A549 (cell line): ENCODE data around the gene DRC7. TPM values are rescaled to one million over a fixed set of nuclear protein-coding genes. Genes with fewer than 3 reads are reported as not detected.
A peak's percentile ranks its signal among the peaks of the same experiment; 100 is the strongest.

Experiments used
- ATAC-seq, 2 experiments: fragments of 200-7000 bp in 1 of 2; fragments of >200 bp in 1 of 2; cut with Nextera tagmentation in 1 of 2; cut with Tn5 transposase in 1 of 2; 3 replicates each; pipeline versions ENCODE4 v1.8.0 to v1.9.1; 2018 to 2020; ENCODE audit warnings: mild to moderate bottlenecking in 1 of 2, moderate library complexity in 1 of 2
- CTCF ChIA-PET: fragments of 300-600 bp; sonication (Branson Sonifier 250); formaldehyde crosslinking; extraction: SDS; loops from one replicate; lab custom pipeline; 2021; ENCODE audit warnings: antibody characterized with exemption, inconsistent platforms; lab: Yijun Ruan, JAX
- POLR2A ChIA-PET: fragments of 350-600 bp; formaldehyde crosslinking; extraction: SDS; loops from one replicate; lab custom pipeline; 2021; ENCODE audit warnings: antibody characterized with exemption, inconsistent platforms; lab: Yijun Ruan, JAX
- DNase-seq, 2 experiments: peaks; one replicate each; pipeline versions ENCODE4 v3.0.0 to v3.0.0-alpha.2; 2011 to 2016; ENCODE audit warnings: low read depth in 1 of 2, low spot score in 1 of 2
- FAIRE-seq: peaks from 2 replicates; lab custom pipeline; 2011; peaks lifted over from hg19 to GRCh38; lab: Jason Lieb, UNC
- H3K27ac ChIP-seq, 2 experiments: fragments of >200 bp; sonication (Bioruptor Twin); formaldehyde crosslinking; 3 replicates each; pipeline ENCODE4 v1.5.1; 2016 to 2017
- H3K4me1 ChIP-seq: fragments of >200 bp; sonication (Bioruptor Twin); formaldehyde crosslinking; 3 replicates; pipeline ENCODE4 v1.6.1; 2016
- H3K4me2 ChIP-seq: fragments of >200 bp; sonication (Bioruptor Twin); formaldehyde crosslinking; 3 replicates; pipeline ENCODE4 v1.6.1; 2016
- H3K4me3 ChIP-seq: fragments of >200 bp; sonication (Bioruptor Twin); formaldehyde crosslinking; 3 replicates; pipeline ENCODE4 v1.5.1; 2016
- H3K9me3 ChIP-seq: fragments of >200 bp; sonication (Bioruptor Twin); formaldehyde crosslinking; 3 replicates; pipeline ENCODE4 v1.6.1; 2016
- CBX2 ChIP-seq: fragments of 200-600 bp; sonication (generic); IDR thresholded peaks from 2 replicates; pipeline ENCODE4 v1.6.1; 2016; ENCODE audit warnings: low read depth, mild to moderate bottlenecking, borderline replicate concordance
- CHD4 ChIP-seq: fragments of 200-600 bp; sonication (generic); IDR thresholded peaks from 2 replicates; pipeline ENCODE4 v1.6.1; 2016; ENCODE audit warnings: antibody characterized with exemption, mild to moderate bottlenecking, borderline replicate concordance
- EHF ChIP-seq: fragments of 250-450 bp; sonication (Bioruptor Pico); IDR thresholded peaks from 2 replicates; pipeline ENCODE4 v1.5.0; 2020; ENCODE audit warnings: mild to moderate bottlenecking
- EHMT2 ChIP-seq: fragments of 200-600 bp; sonication (generic); IDR thresholded peaks from 2 replicates; pipeline ENCODE4 v1.6.1; 2016; ENCODE audit warnings: antibody characterized with exemption, low read depth, mild to moderate bottlenecking, moderate library complexity
- EP300 ChIP-seq, 2 experiments: fragments of >200 bp; sonication (Bioruptor Twin); formaldehyde crosslinking; IDR thresholded peaks; 2 replicates in 1 of 2; 3 replicates in 1 of 2; pipeline ENCODE4 v1.6.1; 2016 to 2017
- FOXS1 ChIP-seq: fragments of 250-450 bp; sonication (Bioruptor Pico); IDR thresholded peaks from 2 replicates; pipeline ENCODE4 v1.5.0; 2020; ENCODE audit warnings: mild to moderate bottlenecking, moderate library complexity
- GATA3 ChIP-seq: IDR thresholded peaks from 2 replicates; pipeline ENCODE4 v1.6.1; 2012; ENCODE audit warnings: borderline replicate concordance
- HOXB13 ChIP-seq: fragments of 250-450 bp; sonication (Bioruptor Pico); IDR thresholded peaks from 2 replicates; pipeline ENCODE4 v1.5.0; 2020; ENCODE audit warnings: low read depth, mild to moderate bottlenecking, moderate library complexity
- MAFK ChIP-seq: fragments of 450-650 bp; IDR thresholded peaks from 2 replicates; pipeline ENCODE4 v1.6.1; 2014; ENCODE audit not compliant: partially characterized antibody
- NPAS2 ChIP-seq: fragments of 250-450 bp; sonication (Bioruptor Pico); IDR thresholded peaks from 2 replicates; pipeline ENCODE4 v1.8.0; 2022; ENCODE audit warnings: mild to moderate bottlenecking, moderate library complexity, borderline replicate concordance
- NR3C1 ChIP-seq: fragments of >200 bp; sonication (Bioruptor Twin); formaldehyde crosslinking; IDR thresholded peaks from 3 replicates; pipeline ENCODE4 v1.6.1; 2017
- RCOR1 ChIP-seq: fragments of 150-350 bp; IDR thresholded peaks from 2 replicates; pipeline ENCODE4 v1.6.1; 2014; ENCODE audit warnings: antibody characterized with exemption, low read length, low read depth
- ZFP36 ChIP-seq: fragments of 450-650 bp; IDR thresholded peaks from 2 replicates; pipeline ENCODE4 v1.6.1; 2014; ENCODE audit warnings: borderline replicate concordance; ENCODE audit not compliant: partially characterized antibody
- ZNF302 ChIP-seq: fragments of 250-450 bp; sonication (Bioruptor Pico); IDR thresholded peaks from 2 replicates; pipeline ENCODE4 v1.9.0; 2021; ENCODE audit warnings: inconsistent platforms, mild to moderate bottlenecking, moderate library complexity
- WGBS: methylation state at CpG from one replicate; pipeline ENCODE4 v1.1.6; 2017; ENCODE audit errors: missing lambda C conversion rate; 5-methylcytosine and 5-hydroxymethylcytosine counted together
- polyA plus RNA-seq, 4 experiments: library from polyadenylated mRNA; depleted of rRNA in 3 of 4; stranded (reverse); fragments of >200 nt; fragmentation: RNase III in 1 of 4; extraction: RNeasy Plus Mini Kit Qiagen cat#74134 plus additional on column Dnase treatment in 1 of 4; gene quantifications; 2 replicates in 3 of 4; 3 replicates in 1 of 4; pipeline ENCODE4 v1.2.3, GENCODE V29; 2011 to 2017
- TF ChIP-seq, protein P1 (sequence below): IDR thresholded peaks from 2 replicates; pipeline ENCODE4 v1.6.1; 2012

Gene DRC7
- polyA plus RNA-seq, 2 of the 4 experiments (the other 2 are of a cell fraction): 0.10 to 0.28 TPM

GRCh38 chr16:57699481-57699880 is 4.9 kb downstream of the DRC7 start:
- H3K27ac ChIP-seq: no peak overlapping the region
- FAIRE-seq: no peak
- TF ChIP-seq CBX2: no peak
- no peak for TF ChIP-seq FOXS1 (CRISPR knock-in tag)
- no peak for TF ChIP-seq HOXB13
- TF ChIP-seq GATA3: no peak
- TF ChIP-seq, all 56 proteins: peak for 0
- H3K4me3 ChIP-seq: no peak overlapping the region
- no peaks in the 10 kb centered on the region for H3K9me3 ChIP-seq
- ATAC-seq: no peak
- H3K4me1 ChIP-seq: peaks cover 14% of the 10 kb centered on the region
- ChIA-PET CTCF (interaction anchor here (2.1 to 4.4 kb wide), 4 partner anchors 13 to 123 kb away, joined by 6 to 19 read pairs (median 10); no protein-coding TSS in a partner anchor), POLR2A (no interaction called here)
- WGBS: 92% methylated on average over 3 of the region's 3 CpGs
- DNase-seq: no peak
- no peak overlapping the region for H3K4me2 ChIP-seq

DNA sequence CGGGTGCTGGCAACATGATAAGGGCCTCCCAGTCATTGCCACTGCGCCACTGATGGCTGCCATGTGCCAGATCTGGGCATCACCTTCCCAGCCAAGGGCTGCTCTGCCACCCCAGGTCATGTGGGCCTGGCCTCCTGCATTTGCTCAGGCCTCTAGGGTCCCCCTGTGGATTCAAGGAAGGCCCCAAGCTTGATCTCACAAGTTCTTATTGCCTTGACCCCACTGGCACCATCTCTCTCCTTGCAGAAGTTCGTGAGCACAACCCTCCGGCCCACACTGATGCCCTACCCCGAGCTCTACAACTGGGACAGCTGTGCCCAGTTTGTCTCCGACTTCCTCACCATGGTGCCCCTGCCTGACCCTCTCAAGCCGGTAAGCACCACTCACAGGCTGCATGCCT is 5.3 kb downstream of the DRC7 start:
- 85% methylated on average over 7 of the region's 7 CpGs for WGBS
- FAIRE-seq: no peak
- H3K9me3 ChIP-seq: no peaks in the 10 kb centered on the region
- DNase-seq: no peak
- CTCF ChIA-PET: interaction anchor here (2.1 to 4.4 kb wide), 4 partner anchors 13 to 123 kb away, joined by 6 to 19 read pairs (median 10); no protein-coding TSS in a partner anchor
- H3K4me1 ChIP-seq: peaks cover 13% of the 10 kb centered on the region
- H3K4me2 ChIP-seq: no peak overlapping the region
- POLR2A ChIA-PET: no interaction called here
- ATAC-seq: no peak
- no peak overlapping the region for H3K27ac ChIP-seq
- no peak for TF ChIP-seq ZNF302 (CRISPR knock-in tag)
- no peak for TF ChIP-seq NR3C1
- TF ChIP-seq ZFP36: no peak
- TF ChIP-seq EP300 (IDR thresholded peaks at IDR 0.05): no peak
- TF ChIP-seq EHF: no peak
- H3K4me3 ChIP-seq: no peak overlapping the region

- H3K4me2 ChIP-seq: no peak overlapping the region
- ChIA-PET POLR2A (no interaction called here), CTCF (interaction anchor here (0.9 to 4.4 kb wide), 4 partner anchors 12 to 124 kb away, joined by 4 to 19 read pairs (median 8); no protein-coding TSS in a partner anchor)
- no peaks in the 10 kb centered on the region for H3K9me3 ChIP-seq
- WGBS: 80% methylated on average over 10 of the region's 10 CpGs
- ATAC-seq (no peak), DNase-seq (no peak), FAIRE-seq (no peak)
- no peak overlapping the region for H3K4me3 ChIP-seq
- no peak for TF ChIP-seq RCOR1
- peak; percentile 23 for TF ChIP-seq MAFK
- TF ChIP-seq CHD4: no peak
- TF ChIP-seq EHMT2: no peak
- TF ChIP-seq, protein P1, sequence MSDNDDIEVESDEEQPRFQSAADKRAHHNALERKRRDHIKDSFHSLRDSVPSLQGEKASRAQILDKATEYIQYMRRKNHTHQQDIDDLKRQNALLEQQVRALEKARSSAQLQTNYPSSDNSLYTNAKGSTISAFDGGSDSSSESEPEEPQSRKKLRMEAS: no peak
- peaks cover 13% of the 10 kb centered on the region for H3K4me1 ChIP-seq
- no peak overlapping the region for H3K27ac ChIP-seq
Measured at GRCh38 chr16:57700781-57701551, 6.4 kb downstream of the DRC7 start.

DNA sequence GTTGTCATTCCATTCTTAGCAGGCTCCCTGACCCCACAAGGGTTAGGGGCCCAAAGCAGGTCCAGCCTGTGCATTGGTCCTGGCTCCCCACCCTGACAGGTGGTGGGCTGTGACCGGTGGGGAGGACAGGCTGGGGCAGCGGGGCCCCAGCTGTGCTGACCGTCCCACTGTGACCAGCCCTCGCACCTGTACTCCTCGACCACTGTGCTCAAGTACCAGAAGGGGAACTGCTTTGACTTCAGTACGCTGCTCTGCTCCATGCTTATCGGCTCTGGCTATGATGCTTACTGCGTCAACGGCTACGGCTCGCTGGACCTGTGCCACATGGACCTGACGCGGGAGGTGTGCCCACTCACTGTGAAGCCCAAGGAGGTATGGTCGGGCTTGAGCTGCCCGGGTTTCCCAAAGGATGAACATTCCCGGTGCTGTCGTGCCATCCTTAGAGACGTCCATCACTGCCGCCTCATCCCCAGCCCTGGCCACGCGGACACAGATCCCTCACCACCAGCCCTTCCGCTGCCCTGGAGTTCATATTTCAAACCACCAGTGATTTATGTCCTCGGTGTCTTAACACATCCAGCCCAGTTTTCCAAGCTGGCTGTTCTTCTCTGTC is 7.3 kb downstream of the DRC7 start:
- H3K9me3 ChIP-seq: no peaks in the 10 kb centered on the region
- ChIA-PET CTCF (interaction anchor here (0.9 to 4.4 kb wide), 4 partner anchors 17 to 125 kb away, joined by 4 to 19 read pairs (median 6); no protein-coding TSS in a partner anchor), POLR2A (no interaction called here)
- ATAC-seq: no peak
- WGBS: 84% methylated on average over 18 of the region's 23 CpGs
- H3K4me2 ChIP-seq: no peak overlapping the region
- H3K27ac ChIP-seq: no peak overlapping the region
- DNase-seq: no peak
- FAIRE-seq: no peak
- peaks cover 13% of the 10 kb centered on the region for H3K4me1 ChIP-seq
- TF ChIP-seq NPAS2 (CRISPR knock-in tag) (no peak), CHD4 (no peak)
- H3K4me3 ChIP-seq: no peak overlapping the region
